GM23338 (cell line): ENCODE measurements around the gene MTR. TPM values are rescaled to one million over a fixed set of nuclear protein-coding genes. Genes with fewer than 3 reads are reported as not detected.

ENCODE experiments used
- ATAC-seq: fragments of 200-7000 bp; cut with Tn5 transposase; 3 replicates; pipeline ENCODE4 v1.9.1; 2020
- DNase-seq: peaks from one replicate; pipeline ENCODE4 v3.0.0-alpha.2; 2015; ENCODE audit warnings: low spot score
- H2AFZ ChIP-seq: fragments of 200-600 bp; sonication (generic); 2 replicates; pipeline ENCODE4 v1.8.0; 2016; ENCODE audit warnings: antibody characterized with exemption, mild to moderate bottlenecking, moderate library complexity
- H3F3A ChIP-seq: fragments of 200-600 bp; sonication (generic); replicated peaks from 2 replicates; pipeline ENCODE4 v1.8.0; 2017; ENCODE audit warnings: antibody characterized with exemption, mixed run types, low read depth
- H3K27ac ChIP-seq: fragments of 200-600 bp; sonication (generic); 2 replicates; pipeline ENCODE4 v1.6.1; 2016; ENCODE audit warnings: low read depth
- H3K27me3 ChIP-seq: fragments of 200-600 bp; sonication (generic); 2 replicates; pipeline ENCODE4 v1.8.0; 2016; ENCODE audit warnings: mild to moderate bottlenecking, mixed run types, moderate library complexity; ENCODE audit not compliant: insufficient read depth
- H3K36me3 ChIP-seq: fragments of 200-600 bp; sonication (generic); 2 replicates; pipeline ENCODE4 v1.8.0; 2016; ENCODE audit warnings: mild to moderate bottlenecking; ENCODE audit not compliant: insufficient read depth
- H3K4me1 ChIP-seq: fragments of 200-600 bp; sonication (generic); 2 replicates; pipeline ENCODE4 v1.8.0; 2016; ENCODE audit warnings: mild to moderate bottlenecking, moderate library complexity; ENCODE audit not compliant: insufficient read depth
- H3K4me2 ChIP-seq: fragments of 200-600 bp; sonication (generic); 2 replicates; pipeline ENCODE4 v1.7.1; 2017; ENCODE audit warnings: mixed run types
- H3K4me3 ChIP-seq: fragments of 200-600 bp; sonication (generic); 2 replicates; pipeline ENCODE4 v1.6.1; 2016; ENCODE audit warnings: mixed run types
- H3K79me2 ChIP-seq: fragments of 200-600 bp; sonication (generic); replicated peaks from 2 replicates; pipeline ENCODE4 v1.8.0; 2017; ENCODE audit warnings: mild to moderate bottlenecking; ENCODE audit not compliant: insufficient read depth
- H3K9me2 ChIP-seq: fragments of 200-600 bp; sonication (generic); 2 replicates; pipeline ENCODE4 v1.8.0; 2017; ENCODE audit not compliant: insufficient read depth
- H4K20me1 ChIP-seq: fragments of 200-600 bp; sonication (generic); replicated peaks from 2 replicates; pipeline ENCODE4 v1.8.0; 2017; ENCODE audit warnings: mild to moderate bottlenecking; ENCODE audit not compliant: insufficient read depth
- H3K27ac Mint-ChIP-seq: 2 replicates; pipeline ENCODE4 v1.8.0; 2020; ENCODE audit warnings: inconsistent platforms, mild to moderate bottlenecking, moderate library complexity, mixed read lengths
- H3K27me3 Mint-ChIP-seq: 3 replicates; pipeline ENCODE4 v1.8.0; 2022; ENCODE audit warnings: low read depth, mild to moderate bottlenecking, moderate library complexity, mixed read lengths, inconsistent platforms; ENCODE audit not compliant: insufficient read depth, poor library complexity
- H3K36me3 Mint-ChIP-seq: 3 replicates; pipeline ENCODE4 v1.8.0; 2021; ENCODE audit warnings: low read depth, mild to moderate bottlenecking, inconsistent platforms, moderate library complexity, mixed read lengths
- H3K4me1 Mint-ChIP-seq: 3 replicates; pipeline ENCODE4 v1.8.0; 2020; ENCODE audit warnings: mild to moderate bottlenecking, inconsistent platforms, mixed read lengths
- H3K4me3 Mint-ChIP-seq: 3 replicates; pipeline ENCODE4 v1.8.0; 2021; ENCODE audit warnings: moderate library complexity, mild to moderate bottlenecking, inconsistent platforms, mixed read lengths
- H3K9me3 Mint-ChIP-seq: 3 replicates; pipeline ENCODE4 v1.8.0; 2020; ENCODE audit warnings: moderate library complexity, mild to moderate bottlenecking, inconsistent platforms, mixed read lengths
- EZH2 ChIP-seq: fragments of 200-600 bp; sonication (generic); IDR thresholded peaks from one replicate; pipeline ENCODE4 v1.8.0; 2017; ENCODE audit warnings: antibody characterized with exemption, mild to moderate bottlenecking, low read depth; ENCODE audit not compliant: unreplicated experiment
- NANOG ChIP-seq: IDR thresholded peaks from 2 replicates; pipeline ENCODE4 v1.6.1; 2016; ENCODE audit warnings: antibody characterized with exemption, borderline replicate concordance
- POLR2AphosphoS5 ChIP-seq: IDR thresholded peaks from 2 replicates; pipeline ENCODE4 v1.6.1; 2016; ENCODE audit warnings: antibody characterized with exemption, low read depth
- ZNF114 ChIP-seq: fragments of 250-450 bp; sonication (Bioruptor Pico); IDR thresholded peaks from 2 replicates; pipeline ENCODE4 v1.5.0; 2020; ENCODE audit warnings: mild to moderate bottlenecking, moderate library complexity
- ZNF331 ChIP-seq: fragments of 250-450 bp; sonication (Bioruptor Pico); IDR thresholded peaks from 2 replicates; pipeline ENCODE4 v1.5.0; 2020; ENCODE audit warnings: low read depth, mild to moderate bottlenecking, moderate library complexity
- polyA plus RNA-seq: library from polyadenylated mRNA; unstranded; fragments of >200 nt; fragmentation: Nextera tagmentation; extraction: Ambion mirVana; gene quantifications from 2 replicates; pipeline ENCODE4 v1.2.1, GENCODE V29; 2016
- total RNA-seq: library from RNA; depleted of rRNA; stranded (reverse); fragments of >200 nt; shearing (Covaris generic); gene quantifications from 2 replicates; pipeline ENCODE4 v1.2.3, GENCODE V29; 2014
- TF ChIP-seq, protein P1 (sequence below), 2 experiments: fragments of 200-600 bp in 1 of 2; sonication (generic) in 1 of 2; conservative IDR thresholded peaks; 2 replicates each; pipeline versions ENCODE4 v1.5.1 to v1.6.1; 2016 to 2017; ENCODE audit warnings: antibody characterized with exemption in 2 of 2, low read depth in 2 of 2, mild to moderate bottlenecking in 2 of 2, moderate library complexity in 1 of 2
- TF ChIP-seq, protein P2 (sequence below): IDR thresholded peaks from 2 replicates; pipeline ENCODE4 v1.6.1; 2016; ENCODE audit warnings: antibody characterized with exemption
- TF ChIP-seq, protein P3 (sequence below): IDR thresholded peaks from one replicate; pipeline ENCODE4 v1.6.1; 2018; ENCODE audit warnings: antibody characterized with exemption; ENCODE audit not compliant: unreplicated experiment
- TF ChIP-seq, protein P4 (sequence below): fragments of 250-450 bp; sonication (Bioruptor Pico); IDR thresholded peaks from 2 replicates; pipeline ENCODE4 v1.5.0; 2020; ENCODE audit warnings: mild to moderate bottlenecking, moderate library complexity

MTR gene
- total and polyA plus RNA-seq, 2 experiments from 2014 or later, result 6.4 to 20.0 TPM

DNA sequence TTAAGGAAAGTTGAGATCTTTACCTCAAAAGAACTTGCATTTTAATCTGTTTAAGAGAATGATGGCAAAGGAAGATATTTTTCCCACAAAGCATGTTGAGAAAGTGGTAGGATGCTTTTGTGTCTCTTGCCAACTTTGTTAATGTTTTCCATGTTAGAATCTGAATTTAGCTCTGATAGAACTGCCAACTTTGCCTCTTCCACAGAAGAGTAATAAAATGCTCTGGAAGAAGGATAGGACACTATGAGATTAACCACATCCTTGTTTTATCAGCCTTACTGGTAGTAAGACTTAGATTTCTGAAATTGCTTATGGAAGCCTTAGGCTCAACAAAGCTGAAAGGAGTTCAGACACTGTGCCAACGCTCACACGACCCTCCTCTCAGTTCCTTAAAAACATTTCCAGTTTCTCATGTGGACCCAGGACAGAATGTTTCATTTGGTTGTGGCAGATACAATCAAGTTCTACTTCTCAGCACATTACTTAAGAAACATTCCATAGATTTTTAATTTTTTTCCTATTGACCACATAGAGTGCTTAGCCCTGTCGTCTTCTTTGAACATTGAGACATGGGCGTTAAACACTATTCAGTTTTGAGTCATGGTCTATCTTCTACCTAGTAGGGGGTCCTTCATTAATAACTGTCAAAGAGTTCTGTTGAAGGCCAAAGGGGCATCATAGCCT is 59.0 kb downstream of the MTR start (continued):
- TF ChIP-seq, protein P1, sequence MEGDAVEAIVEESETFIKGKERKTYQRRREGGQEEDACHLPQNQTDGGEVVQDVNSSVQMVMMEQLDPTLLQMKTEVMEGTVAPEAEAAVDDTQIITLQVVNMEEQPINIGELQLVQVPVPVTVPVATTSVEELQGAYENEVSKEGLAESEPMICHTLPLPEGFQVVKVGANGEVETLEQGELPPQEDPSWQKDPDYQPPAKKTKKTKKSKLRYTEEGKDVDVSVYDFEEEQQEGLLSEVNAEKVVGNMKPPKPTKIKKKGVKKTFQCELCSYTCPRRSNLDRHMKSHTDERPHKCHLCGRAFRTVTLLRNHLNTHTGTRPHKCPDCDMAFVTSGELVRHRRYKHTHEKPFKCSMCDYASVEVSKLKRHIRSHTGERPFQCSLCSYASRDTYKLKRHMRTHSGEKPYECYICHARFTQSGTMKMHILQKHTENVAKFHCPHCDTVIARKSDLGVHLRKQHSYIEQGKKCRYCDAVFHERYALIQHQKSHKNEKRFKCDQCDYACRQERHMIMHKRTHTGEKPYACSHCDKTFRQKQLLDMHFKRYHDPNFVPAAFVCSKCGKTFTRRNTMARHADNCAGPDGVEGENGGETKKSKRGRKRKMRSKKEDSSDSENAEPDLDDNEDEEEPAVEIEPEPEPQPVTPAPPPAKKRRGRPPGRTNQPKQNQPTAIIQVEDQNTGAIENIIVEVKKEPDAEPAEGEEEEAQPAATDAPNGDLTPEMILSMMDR (conservative IDR thresholded peaks at IDR 0.05; ENCODE audit: low read depth in 2 of 2), result no peak
- TF ChIP-seq NANOG (no peak), ZNF331 (CRISPR knock-in tag) (no peak)
- TF ChIP-seq, protein P2, sequence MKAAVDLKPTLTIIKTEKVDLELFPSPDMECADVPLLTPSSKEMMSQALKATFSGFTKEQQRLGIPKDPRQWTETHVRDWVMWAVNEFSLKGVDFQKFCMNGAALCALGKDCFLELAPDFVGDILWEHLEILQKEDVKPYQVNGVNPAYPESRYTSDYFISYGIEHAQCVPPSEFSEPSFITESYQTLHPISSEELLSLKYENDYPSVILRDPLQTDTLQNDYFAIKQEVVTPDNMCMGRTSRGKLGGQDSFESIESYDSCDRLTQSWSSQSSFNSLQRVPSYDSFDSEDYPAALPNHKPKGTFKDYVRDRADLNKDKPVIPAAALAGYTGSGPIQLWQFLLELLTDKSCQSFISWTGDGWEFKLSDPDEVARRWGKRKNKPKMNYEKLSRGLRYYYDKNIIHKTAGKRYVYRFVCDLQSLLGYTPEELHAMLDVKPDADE, result no peak
- TF ChIP-seq, protein P3, sequence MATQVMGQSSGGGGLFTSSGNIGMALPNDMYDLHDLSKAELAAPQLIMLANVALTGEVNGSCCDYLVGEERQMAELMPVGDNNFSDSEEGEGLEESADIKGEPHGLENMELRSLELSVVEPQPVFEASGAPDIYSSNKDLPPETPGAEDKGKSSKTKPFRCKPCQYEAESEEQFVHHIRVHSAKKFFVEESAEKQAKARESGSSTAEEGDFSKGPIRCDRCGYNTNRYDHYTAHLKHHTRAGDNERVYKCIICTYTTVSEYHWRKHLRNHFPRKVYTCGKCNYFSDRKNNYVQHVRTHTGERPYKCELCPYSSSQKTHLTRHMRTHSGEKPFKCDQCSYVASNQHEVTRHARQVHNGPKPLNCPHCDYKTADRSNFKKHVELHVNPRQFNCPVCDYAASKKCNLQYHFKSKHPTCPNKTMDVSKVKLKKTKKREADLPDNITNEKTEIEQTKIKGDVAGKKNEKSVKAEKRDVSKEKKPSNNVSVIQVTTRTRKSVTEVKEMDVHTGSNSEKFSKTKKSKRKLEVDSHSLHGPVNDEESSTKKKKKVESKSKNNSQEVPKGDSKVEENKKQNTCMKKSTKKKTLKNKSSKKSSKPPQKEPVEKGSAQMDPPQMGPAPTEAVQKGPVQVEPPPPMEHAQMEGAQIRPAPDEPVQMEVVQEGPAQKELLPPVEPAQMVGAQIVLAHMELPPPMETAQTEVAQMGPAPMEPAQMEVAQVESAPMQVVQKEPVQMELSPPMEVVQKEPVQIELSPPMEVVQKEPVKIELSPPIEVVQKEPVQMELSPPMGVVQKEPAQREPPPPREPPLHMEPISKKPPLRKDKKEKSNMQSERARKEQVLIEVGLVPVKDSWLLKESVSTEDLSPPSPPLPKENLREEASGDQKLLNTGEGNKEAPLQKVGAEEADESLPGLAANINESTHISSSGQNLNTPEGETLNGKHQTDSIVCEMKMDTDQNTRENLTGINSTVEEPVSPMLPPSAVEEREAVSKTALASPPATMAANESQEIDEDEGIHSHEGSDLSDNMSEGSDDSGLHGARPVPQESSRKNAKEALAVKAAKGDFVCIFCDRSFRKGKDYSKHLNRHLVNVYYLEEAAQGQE, result no peak

DNA sequence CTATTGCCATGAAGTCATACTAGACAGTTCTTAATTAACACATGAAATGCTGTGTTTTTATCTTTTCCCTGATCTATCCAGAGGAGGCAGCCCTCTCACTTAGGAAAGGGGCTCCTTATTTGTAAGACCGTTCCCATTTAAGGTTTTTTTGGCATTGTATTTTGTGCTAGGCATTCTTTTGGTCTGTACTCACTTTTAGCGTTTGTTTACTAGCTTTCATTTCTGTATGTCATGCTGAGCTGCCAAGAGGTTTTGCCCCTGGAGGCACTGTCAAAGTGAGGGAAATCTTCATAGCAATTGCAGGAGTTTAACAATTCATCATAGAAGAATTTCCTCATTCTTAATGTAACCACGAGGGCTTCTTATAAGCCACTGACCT is 59.5 kb downstream of the MTR start:
- peaks cover 26% of the 10 kb centered on the region for H3K36me3 Mint-ChIP-seq
- H3K9me2 ChIP-seq, result no peaks in the 10 kb centered on the region
- H3K27ac ChIP-seq, result no peak overlapping the region
- no peak overlapping the region for H3K4me3 Mint-ChIP-seq
- H3K79me2 ChIP-seq, result no peaks in the 10 kb centered on the region
- no peaks in the 10 kb centered on the region for H3K4me1 ChIP-seq
- no peaks in the 10 kb centered on the region; the same call in 2 of the 3 replicates for H3K9me3 Mint-ChIP-seq
- no peak for ATAC-seq
- no peak overlapping the region for H3K4me3 ChIP-seq
- no peaks in the 10 kb centered on the region for H3K27me3 ChIP-seq
- no peak overlapping the region for H3K27ac Mint-ChIP-seq
- no peaks in the 10 kb centered on the region for H3K4me1 Mint-ChIP-seq
- H3K27me3 Mint-ChIP-seq, result no peaks in the 10 kb centered on the region
- H3F3A ChIP-seq, result no peaks in the 10 kb centered on the region
- no peak overlapping the region for H2AFZ ChIP-seq
- H3K36me3 ChIP-seq, result no peaks in the 10 kb centered on the region; the same call in none of the 2 replicates
- H3K4me2 ChIP-seq, result no peak overlapping the region
- DNase-seq, result no peak
- H4K20me1 ChIP-seq, result 0 out of 2 replicates have a peak, but pooled peaks cover under 1% of the 10 kb centered on the region
- no peak for TF ChIP-seq NANOG
- no peak for TF ChIP-seq ZNF114 (CRISPR knock-in tag)
- no peak for TF ChIP-seq POLR2AphosphoS5
- TF ChIP-seq, protein P4, sequence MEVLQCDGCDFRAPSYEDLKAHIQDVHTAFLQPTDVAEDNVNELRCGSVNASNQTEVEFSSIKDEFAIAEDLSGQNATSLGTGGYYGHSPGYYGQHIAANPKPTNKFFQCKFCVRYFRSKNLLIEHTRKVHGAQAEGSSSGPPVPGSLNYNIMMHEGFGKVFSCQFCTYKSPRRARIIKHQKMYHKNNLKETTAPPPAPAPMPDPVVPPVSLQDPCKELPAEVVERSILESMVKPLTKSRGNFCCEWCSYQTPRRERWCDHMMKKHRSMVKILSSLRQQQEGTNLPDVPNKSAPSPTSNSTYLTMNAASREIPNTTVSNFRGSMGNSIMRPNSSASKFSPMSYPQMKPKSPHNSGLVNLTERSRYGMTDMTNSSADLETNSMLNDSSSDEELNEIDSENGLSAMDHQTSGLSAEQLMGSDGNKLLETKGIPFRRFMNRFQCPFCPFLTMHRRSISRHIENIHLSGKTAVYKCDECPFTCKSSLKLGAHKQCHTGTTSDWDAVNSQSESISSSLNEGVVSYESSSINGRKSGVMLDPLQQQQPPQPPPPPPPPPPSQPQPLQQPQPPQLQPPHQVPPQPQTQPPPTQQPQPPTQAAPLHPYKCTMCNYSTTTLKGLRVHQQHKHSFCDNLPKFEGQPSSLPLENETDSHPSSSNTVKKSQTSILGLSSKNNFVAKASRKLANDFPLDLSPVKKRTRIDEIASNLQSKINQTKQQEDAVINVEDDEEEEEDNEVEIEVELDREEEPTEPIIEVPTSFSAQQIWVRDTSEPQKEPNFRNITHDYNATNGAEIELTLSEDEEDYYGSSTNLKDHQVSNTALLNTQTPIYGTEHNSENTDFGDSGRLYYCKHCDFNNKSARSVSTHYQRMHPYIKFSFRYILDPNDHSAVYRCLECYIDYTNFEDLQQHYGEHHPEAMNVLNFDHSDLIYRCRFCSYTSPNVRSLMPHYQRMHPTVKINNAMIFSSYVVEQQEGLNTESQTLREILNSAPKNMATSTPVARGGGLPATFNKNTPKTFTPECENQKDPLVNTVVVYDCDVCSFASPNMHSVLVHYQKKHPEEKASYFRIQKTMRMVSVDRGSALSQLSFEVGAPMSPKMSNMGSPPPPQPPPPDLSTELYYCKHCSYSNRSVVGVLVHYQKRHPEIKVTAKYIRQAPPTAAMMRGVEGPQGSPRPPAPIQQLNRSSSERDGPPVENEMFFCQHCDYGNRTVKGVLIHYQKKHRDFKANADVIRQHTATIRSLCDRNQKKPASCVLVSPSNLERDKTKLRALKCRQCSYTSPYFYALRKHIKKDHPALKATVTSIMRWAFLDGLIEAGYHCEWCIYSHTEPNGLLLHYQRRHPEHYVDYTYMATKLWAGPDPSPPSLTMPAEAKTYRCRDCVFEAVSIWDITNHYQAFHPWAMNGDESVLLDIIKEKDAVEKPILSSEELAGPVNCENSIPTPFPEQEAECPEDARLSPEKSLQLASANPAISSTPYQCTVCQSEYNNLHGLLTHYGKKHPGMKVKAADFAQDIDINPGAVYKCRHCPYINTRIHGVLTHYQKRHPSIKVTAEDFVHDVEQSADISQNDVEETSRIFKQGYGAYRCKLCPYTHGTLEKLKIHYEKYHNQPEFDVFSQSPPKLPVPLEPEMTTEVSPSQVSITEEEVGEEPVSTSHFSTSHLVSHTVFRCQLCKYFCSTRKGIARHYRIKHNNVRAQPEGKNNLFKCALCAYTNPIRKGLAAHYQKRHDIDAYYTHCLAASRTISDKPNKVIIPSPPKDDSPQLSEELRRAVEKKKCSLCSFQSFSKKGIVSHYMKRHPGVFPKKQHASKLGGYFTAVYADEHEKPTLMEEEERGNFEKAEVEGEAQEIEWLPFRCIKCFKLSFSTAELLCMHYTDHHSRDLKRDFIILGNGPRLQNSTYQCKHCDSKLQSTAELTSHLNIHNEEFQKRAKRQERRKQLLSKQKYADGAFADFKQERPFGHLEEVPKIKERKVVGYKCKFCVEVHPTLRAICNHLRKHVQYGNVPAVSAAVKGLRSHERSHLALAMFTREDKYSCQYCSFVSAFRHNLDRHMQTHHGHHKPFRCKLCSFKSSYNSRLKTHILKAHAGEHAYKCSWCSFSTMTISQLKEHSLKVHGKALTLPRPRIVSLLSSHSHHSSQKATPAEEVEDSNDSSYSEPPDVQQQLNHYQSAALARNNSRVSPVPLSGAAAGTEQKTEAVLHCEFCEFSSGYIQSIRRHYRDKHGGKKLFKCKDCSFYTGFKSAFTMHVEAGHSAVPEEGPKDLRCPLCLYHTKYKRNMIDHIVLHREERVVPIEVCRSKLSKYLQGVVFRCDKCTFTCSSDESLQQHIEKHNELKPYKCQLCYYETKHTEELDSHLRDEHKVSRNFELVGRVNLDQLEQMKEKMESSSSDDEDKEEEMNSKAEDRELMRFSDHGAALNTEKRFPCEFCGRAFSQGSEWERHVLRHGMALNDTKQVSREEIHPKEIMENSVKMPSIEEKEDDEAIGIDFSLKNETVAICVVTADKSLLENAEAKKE, result no peak
- TF ChIP-seq EZH2, result no peak
- TF ChIP-seq, protein P2, result no peak
